Stomach smooth muscle (tissue), 2 donors: Measurements from ENCODE around the gene CRLF1.

Experiments used
- H3K27ac ChIP-seq: one replicate; pipeline ENCODE4 v1.7.0; 2013; ENCODE audit warnings: mild to moderate bottlenecking, low read length, inconsistent platforms
- H3K27me3 ChIP-seq, 2 donors: one replicate each; pipeline ENCODE4 v1.7.0; 2013; ENCODE audit warnings: low read length in 2 of 2; ENCODE audit not compliant: insufficient read depth in 2 of 2, control insufficient read depth in 1 of 2
- H3K36me3 ChIP-seq, 2 donors: one replicate each; pipeline ENCODE4 v1.7.0; 2013; ENCODE audit warnings: low read length in 2 of 2; ENCODE audit not compliant: control insufficient read depth in 2 of 2, insufficient read depth in 2 of 2
- H3K4me1 ChIP-seq: one replicate; pipeline ENCODE4 v1.7.0; 2013; ENCODE audit warnings: low read length; ENCODE audit not compliant: control insufficient read depth, insufficient read depth
- H3K4me3 ChIP-seq, 2 donors: one replicate each; pipeline ENCODE4 v1.7.0; 2013; ENCODE audit warnings: low read length in 2 of 2
- H3K9ac ChIP-seq, 2 donors: one replicate each; pipeline ENCODE4 v1.7.0; 2013; ENCODE audit warnings: low read length in 2 of 2, mild to moderate bottlenecking in 1 of 2
- H3K9me3 ChIP-seq, 2 donors: one replicate each; pipeline ENCODE4 v1.7.0; 2013; ENCODE audit warnings: low read length in 2 of 2; ENCODE audit not compliant: control insufficient read depth in 2 of 2
- donor health status: healthy.
- donor health status: Pancreatic carcinoma.

The CRLF1 gene

DNA sequence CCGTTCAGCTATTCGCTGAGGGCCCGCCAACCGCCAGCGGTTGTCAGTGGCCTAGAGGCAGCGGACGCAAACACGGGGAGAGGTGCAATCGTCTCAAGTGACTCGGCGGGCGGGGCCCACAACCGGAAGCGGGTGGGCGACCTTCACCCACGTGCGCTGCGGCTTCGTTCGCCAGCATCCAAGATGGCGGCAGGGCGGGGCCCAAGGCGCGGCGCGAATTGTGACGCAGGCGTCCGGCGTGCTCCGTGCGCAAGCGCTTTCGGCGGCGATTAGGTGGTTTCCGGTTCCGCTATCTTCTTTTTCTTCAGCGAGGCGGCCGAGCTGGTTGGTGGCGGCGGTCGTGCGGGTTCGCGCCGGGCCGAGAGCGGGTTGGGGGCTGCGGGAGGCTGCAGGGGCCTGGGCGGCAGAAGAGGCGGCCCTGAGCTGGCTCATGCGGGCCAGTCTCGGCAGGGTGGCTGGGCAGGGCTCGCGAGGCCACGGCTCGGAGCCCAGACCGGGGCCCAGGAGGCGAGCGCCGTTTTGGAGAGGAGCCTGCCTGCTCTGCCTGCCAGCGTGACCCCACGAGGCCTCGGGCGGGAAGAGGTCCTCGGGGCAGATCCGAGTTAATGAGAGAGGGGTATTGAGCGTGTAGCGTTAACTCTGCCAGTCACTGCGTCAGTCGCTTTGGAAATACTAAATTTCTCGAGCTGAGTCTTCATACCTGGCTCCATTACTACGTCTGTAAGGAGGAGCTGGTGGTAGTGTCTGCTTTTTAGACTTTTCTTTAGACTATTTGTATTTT lies 34.8 kb downstream of the CRLF1 start, which contains the start of gene UBA52:
Gene UBA52 (plus strand): TSS at position 294 of the 781 bp plus-strand sequence. CDS start 1,444 bp downstream, outside the sequence.
- Histone ChIP-seq H3K27ac (peak within 1 kb of the TSS; percentile 86), H3K9me3 (no peaks in the 10 kb centered on the region), H3K4me3 (peak within 1 kb of the TSS; percentile 95 to 97), H3K9ac (peak within 1 kb of the TSS; percentile 95 to 98), H3K27me3 (no peaks in the 10 kb centered on the region), H3K36me3 (peaks cover 40 to 44% of the 10 kb centered on the region in 2 donors), H3K4me1 (peaks cover 15% of the 10 kb centered on the region)

DNA sequence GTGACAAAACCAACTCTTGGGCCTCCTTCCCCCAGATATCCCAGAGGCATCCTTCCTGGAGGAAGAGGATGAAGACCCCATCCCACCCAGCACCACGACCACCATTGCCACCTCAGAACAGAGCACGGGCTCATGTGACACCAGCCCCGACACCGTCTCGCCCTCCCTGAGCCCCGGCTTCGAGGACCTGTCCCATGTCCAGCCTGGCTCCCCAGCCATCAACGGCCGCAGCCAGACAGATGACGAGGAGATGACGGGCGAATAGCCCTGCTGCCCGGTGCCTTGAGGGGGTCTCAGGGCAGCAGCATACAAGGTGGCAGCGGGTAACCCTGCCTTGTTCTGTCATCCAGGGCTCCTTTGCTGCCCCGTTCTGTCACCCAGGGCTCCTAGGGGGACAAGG lies 38.2 kb downstream of the CRLF1 start:
- no peak overlapping the region for H3K4me3 ChIP-seq
- peaks cover 32 to 41% of the 10 kb centered on the region in 2 donors for H3K36me3 ChIP-seq

DNA sequence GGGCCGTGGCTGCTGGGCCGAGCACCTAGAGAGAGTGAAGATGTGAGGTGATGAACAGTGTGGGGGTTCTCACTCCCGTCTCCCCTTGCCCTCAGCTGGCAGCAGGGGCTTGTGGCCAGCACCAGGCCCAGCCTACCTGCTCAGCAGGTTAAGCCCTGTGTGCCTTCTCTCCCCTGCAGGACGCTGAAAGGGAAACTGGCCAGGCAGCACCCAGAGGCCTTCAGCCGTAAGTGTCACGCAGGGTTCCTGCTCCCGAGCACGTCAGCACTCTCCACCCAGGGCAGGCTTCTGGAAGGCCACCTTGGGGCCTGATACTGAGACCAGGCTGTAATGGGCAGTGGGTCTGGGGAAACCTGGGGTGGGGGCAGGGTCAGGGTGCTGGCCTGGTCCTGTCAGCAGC lies 39.6 kb downstream of the CRLF1 start:
- no peak overlapping the region for H3K27ac ChIP-seq
- H3K36me3 ChIP-seq, result peaks cover 35 to 46% of the 10 kb centered on the region in 2 donors
- no peaks in the 10 kb centered on the region for H3K4me1 ChIP-seq
- no peak overlapping the region for H3K9ac ChIP-seq
- no peaks in the 10 kb centered on the region for H3K9me3 ChIP-seq
- H3K27me3 ChIP-seq, result no peaks in the 10 kb centered on the region
- no peak overlapping the region for H3K4me3 ChIP-seq

More for the DNA sequence above, 38.2 kb downstream of the CRLF1 start:
- Histone ChIP-seq H3K27ac (no peak overlapping the region), H3K4me1 (peaks cover 12% of the 10 kb centered on the region), H3K9me3 (no peaks in the 10 kb centered on the region), H3K27me3 (no peaks in the 10 kb centered on the region), H3K9ac (no peak overlapping the region)

DNA sequence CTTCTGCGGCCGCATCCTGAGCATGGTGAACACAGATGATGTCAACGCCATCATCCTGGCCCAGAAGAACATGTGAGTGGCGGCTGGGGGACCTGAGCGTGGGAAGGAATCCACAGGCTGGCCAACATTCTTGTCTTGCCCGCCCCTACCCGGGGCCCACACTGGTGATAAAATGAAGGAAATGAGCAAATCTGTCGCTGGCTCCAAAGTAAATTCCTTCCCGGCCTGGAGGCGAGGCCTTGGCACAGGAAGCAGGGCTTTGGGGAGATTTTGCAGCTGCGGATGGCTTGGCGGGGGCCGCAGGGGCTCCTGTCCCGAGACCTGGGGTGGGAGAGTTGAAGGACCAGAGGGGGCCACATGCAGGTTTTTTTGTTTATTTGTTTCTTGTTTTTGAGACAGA lies 44.5 kb downstream of the CRLF1 start:
- H3K27ac ChIP-seq, result no peak overlapping the region
- peaks cover 18 to 29% of the 10 kb centered on the region in 2 donors for H3K36me3 ChIP-seq

DNA sequence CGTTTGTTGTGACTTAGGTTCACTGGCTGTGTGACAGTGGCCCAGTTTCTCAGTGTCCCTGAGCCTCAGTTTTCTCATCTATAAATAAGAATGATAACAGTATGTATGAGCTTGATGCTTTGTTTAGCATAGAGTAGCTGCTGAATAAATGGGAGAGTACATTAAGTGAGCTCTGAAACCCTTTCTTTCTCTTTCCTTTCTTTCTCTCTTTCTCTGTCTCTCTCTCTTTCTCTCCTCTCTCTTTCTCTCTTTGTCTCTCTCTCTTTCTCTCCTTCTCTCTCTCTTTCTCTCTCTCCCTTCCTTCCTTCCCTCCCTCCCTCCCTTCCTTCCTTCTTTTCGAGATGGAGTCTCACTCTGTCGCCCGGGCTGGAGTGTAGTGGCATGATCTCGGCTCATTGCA lies 46.9 kb downstream of the CRLF1 start:
- H3K36me3 ChIP-seq, result peaks cover 7 to 15% of the 10 kb centered on the region in 2 donors
- H3K9ac ChIP-seq, result no peak overlapping the region
- H3K27me3 ChIP-seq, result no peaks in the 10 kb centered on the region
- H3K4me1 ChIP-seq, result peaks cover 13% of the 10 kb centered on the region
- H3K9me3 ChIP-seq, result no peaks in the 10 kb centered on the region
- no peak overlapping the region for H3K4me3 ChIP-seq
- no peak overlapping the region for H3K27ac ChIP-seq

More for the DNA sequence above, 44.5 kb downstream of the CRLF1 start:
- Histone ChIP-seq H3K27me3 (no peaks in the 10 kb centered on the region), H3K4me3 (no peak overlapping the region), H3K9me3 (no peaks in the 10 kb centered on the region), H3K9ac (no peak overlapping the region), H3K4me1 (peaks cover 13% of the 10 kb centered on the region)

DNA sequence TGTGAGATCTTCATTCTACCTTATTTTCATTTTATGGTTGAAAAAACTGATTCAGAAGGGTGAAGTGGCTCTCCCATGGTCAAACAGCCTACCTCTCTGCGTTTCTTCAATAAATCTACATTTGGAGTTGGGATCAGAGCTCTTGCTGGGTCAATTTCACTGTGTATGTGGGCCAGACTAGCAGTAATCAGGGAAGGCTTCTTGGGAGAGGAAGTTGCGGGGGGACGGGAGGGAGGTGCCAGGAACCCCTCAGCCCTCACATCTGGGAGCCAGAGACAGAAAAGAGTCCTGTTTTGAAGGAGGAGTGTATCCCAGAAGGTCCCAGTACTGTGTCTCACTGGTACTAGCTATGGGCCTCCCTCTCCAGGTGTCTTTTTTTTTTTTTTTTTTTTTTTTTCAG lies 48.0 kb downstream of the CRLF1 start:
- peak overlapping the region; percentile 93 for H3K27ac ChIP-seq
- H3K9me3 ChIP-seq, result no peaks in the 10 kb centered on the region
- peaks cover 13% of the 10 kb centered on the region for H3K4me1 ChIP-seq
- peak overlapping the region; percentile 96 to 99 for H3K9ac ChIP-seq
- H3K4me3 ChIP-seq, result peak overlapping the region; percentile 92 to 95
- H3K27me3 ChIP-seq, result no peaks in the 10 kb centered on the region
- H3K36me3 ChIP-seq, result peaks cover 4 to 9% of the 10 kb centered on the region in 2 donors

DNA sequence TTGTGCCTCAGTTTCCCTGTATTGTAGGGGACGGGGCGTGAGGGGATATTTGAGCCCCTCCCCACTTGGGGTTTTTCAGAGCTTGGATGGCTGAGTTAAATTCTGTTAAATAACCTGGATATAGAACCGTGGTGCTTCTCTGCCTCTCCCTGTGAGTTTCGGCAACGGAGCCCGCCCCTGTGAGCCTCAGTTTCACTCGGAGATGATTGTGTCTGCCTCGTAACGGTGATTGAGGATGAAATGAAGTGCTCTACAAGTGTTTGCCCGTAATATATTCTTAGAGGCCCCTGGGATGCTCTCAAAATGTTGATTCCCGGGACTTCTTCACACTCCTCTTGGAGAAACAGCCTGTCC lies 48.4 kb downstream of the CRLF1 start:
- Histone ChIP-seq H3K9ac (peak overlapping the region; percentile 96 to 99), H3K9me3 (no peaks in the 10 kb centered on the region), H3K27ac (peak overlapping the region; percentile 93), H3K27me3 (no peaks in the 10 kb centered on the region), H3K4me3 (peak overlapping the region; percentile 92 to 95), H3K4me1 (peaks cover 13% of the 10 kb centered on the region), H3K36me3 (peaks cover 4 to 6% of the 10 kb centered on the region in 2 donors)

DNA sequence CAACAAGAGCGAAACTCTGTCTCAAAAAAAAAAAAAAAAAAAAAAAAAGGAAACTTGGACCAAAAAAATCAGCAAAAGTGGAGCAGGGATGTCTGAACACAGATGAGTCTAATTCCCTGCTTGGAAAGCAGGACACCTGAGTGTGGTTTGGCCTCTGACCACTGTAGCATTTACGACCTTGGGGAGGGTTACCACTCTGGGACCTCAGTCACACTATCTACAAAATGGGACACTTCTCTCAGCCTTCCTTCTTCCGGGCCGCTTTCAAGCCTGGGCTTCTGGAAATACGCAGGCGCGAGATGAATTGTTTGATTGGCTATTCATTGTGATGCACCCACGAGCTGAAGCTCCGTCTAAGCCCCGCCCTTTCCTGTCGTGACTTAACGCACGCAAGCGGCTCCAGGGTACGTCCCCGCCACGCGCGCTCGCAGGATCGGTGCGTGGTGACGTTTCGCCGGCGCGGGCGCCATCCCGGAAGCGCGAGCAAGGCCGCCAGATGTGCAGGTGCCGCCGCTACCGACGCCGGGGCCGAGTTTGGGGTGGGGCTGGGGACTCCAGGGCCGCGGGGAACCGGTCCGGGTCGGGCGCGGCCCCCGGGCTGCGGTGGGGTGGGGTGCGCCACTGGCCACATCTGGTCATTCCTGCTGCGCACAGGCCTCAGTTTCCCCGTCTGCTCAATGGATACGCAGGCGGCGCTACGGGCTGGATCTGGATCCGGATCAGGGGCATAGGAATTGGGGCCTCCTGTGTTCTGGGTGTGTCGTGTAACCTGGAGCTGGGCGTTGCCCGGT lies 49.0 kb downstream of the CRLF1 start, which contains the start of gene KXD1:
Gene KXD1 (plus strand): TSS at position 460 of the 791 bp plus-strand sequence. CDS start 4,187 bp downstream, outside the sequence.
- no peaks in the 10 kb centered on the region for H3K9me3 ChIP-seq
- no peaks in the 10 kb centered on the region for H3K27me3 ChIP-seq
- H3K27ac ChIP-seq, result peak within 1 kb of the TSS; percentile 93
- H3K9ac ChIP-seq, result peak within 1 kb of the TSS; percentile 96 to 99
- H3K4me1 ChIP-seq, result peaks cover 13% of the 10 kb centered on the region
- peaks cover 0 to 1% of the 10 kb centered on the region in 2 donors for H3K36me3 ChIP-seq
- peak within 1 kb of the TSS; percentile 92 to 95 for H3K4me3 ChIP-seq

DNA sequence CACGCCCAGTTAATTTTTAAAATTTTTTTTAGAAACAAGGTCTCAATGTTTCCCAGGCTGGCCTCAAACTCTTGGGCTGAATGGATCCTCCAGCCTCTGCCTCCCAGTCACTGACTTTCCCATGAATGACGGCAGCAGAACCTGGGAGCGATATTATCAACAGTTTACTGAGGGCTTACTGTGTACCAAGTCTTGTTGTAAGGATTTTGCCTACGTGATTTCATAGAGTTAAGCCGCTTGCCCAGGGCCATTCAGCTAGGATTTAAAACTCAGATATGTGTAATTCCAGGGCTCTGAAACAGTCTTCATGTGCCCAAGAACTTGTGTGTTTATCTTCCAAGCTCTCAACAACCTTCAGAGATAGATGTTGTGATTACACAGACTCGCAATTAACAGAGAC lies 55.0 kb downstream of the CRLF1 start:
- no peaks in the 10 kb centered on the region for H3K9me3 ChIP-seq
- H3K4me1 ChIP-seq, result no peaks in the 10 kb centered on the region
- no peaks in the 10 kb centered on the region for H3K36me3 ChIP-seq
- H3K4me3 ChIP-seq, result no peak overlapping the region
- no peaks in the 10 kb centered on the region for H3K27me3 ChIP-seq
- H3K27ac ChIP-seq, result no peak overlapping the region
- H3K9ac ChIP-seq, result no peak overlapping the region

DNA sequence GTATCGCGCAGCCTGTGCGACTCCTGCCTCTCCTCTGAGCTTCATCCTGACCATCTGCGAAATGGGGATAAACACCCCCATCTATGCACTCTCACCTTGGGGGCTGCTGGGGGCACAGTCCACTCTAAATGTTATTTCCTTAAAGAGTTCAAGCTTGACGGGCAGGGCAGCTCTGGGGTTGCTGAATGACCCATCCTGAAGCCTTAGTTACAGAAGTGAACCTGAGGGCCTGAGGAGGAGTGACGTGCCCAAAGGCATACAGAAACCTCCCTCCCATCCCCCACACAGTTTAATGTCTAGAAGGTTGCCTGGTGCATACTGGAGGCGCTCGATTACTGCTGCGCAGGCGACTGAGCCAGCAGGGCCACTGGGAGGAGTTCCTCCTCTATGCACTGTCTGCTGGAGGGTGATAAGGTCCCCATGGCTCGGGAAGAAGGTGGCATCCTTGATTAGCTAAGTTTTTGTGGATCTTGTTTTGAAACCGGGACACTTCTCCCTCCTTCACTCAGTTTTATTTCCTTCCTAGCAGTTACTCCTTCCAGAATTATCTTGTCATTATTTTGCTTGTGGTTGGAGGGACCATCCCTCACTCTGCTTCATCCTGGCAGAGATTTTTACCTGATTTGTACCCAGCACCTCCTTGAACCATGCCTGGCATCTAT lies 62.7 kb downstream of the CRLF1 start:
- H3K4me3 ChIP-seq, result peak overlapping the region; percentile 60 to 69
- no peaks in the 10 kb centered on the region for H3K9me3 ChIP-seq
- peaks cover 11% of the 10 kb centered on the region for H3K4me1 ChIP-seq
- H3K27me3 ChIP-seq, result no peaks in the 10 kb centered on the region
- peak overlapping the region; percentile 68 to 69 for H3K9ac ChIP-seq
- H3K27ac ChIP-seq, result no peak overlapping the region
- H3K36me3 ChIP-seq, result peaks cover 12 to 20% of the 10 kb centered on the region in 2 donors
